Measurements from ENCODE around the gene ADARB1. TPM values are rescaled to one million over a fixed set of nuclear protein-coding genes. Genes with fewer than 3 reads are reported as not detected.
A peak's percentile ranks its signal among the peaks of the same experiment; 100 is the strongest.

Gene ADARB1
- total RNA-seq, 1 donor from 2014 or later = 14.5 TPM

DNA sequence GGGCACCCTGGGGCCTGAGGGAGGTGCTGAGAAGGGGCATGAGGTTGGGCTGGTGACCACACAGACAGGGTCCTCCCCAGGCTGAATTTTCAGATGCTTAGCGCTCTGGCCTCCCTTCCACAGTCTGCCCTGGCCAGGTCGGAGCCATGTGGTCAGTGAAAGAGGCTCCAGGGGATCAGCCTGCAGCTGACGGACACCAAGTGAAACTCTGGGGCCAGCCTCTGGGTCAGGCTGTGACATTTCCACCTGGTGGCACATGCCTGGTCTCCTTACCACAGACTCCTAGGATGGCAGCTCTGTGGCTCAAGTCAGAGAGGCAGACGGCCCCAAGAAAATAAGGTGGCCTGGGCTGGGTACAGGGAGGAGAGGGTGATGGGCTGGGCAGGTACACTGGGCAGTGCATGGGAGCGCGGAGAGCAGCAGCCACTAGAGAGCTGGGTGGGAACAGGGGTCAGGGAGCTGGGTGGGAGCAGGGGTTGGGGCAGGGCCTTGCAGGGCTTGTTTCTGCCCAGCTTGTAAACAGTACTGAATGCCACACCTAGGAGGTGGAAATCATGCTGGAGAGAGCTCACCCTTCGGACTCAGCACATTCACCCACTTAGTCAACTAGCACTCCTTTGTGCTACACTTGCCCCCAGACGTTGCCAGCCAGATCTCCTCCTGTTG, 20.7 kb upstream of the ADARB1 start:
- no peak for TF ChIP-seq CTCF (IDR thresholded peaks at IDR 0.05; ENCODE audit: unreplicated experiment)
- Mint-ChIP-seq H3K4me1 (ENCODE audit: unreplicated experiment) (peaks cover 33% of the 10 kb centered on the region), H3K27me3 (ENCODE audit: unreplicated experiment) (peaks cover 12% of the 10 kb centered on the region), H3K9me3 (ENCODE audit: unreplicated experiment) (no peaks in the 10 kb centered on the region), H3K36me3 (ENCODE audit: low read depth, unreplicated experiment) (no peaks in the 10 kb centered on the region), H3K27ac (ENCODE audit: unreplicated experiment) (no peak overlapping the region), H3K4me3 (ENCODE audit: unreplicated experiment) (no peak overlapping the region)
- DNase-seq (ENCODE audit: low spot score) = no peak

DNA sequence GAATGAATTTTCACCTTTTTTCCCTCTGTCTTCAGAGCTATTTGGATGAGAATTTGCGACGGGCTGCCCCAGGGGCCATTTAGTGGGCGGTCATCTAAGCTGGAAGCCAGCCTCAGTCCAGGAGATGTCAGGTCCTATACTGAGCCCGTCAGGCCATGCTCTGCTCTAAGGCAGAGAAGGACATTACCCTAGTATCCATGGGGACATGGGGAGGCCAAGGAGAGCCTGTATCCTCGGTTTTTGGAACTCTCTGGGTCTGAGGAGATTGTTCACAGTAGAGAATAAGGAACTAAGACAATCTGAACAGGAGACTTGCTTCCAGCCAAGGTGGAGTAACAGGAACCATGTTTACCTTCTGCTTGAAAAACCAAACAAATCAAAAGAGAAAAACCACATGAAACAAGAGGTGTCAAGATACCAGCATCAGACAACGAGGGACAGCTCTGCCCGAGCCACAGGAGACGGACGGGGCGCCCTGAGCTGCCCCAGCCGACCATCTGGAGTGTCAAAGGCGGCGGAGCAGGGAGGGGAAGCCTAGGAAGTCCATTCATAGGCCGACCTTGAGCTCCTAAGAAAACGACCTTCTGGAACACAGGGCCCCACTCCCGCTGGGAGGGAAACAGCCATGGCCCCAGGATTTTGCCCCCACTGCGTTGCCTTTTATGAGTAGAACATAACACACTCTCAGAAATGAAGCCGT, 20.0 kb upstream of the ADARB1 start:
- H3K27ac Mint-ChIP-seq (ENCODE audit: unreplicated experiment) = peak overlapping the region; percentile 37
- H3K9me3 Mint-ChIP-seq (ENCODE audit: unreplicated experiment) = no peaks in the 10 kb centered on the region
- H3K27me3 Mint-ChIP-seq (ENCODE audit: unreplicated experiment) = peaks cover 12% of the 10 kb centered on the region
- no peak overlapping the region for H3K4me3 Mint-ChIP-seq (ENCODE audit: unreplicated experiment)
- no peaks in the 10 kb centered on the region for H3K36me3 Mint-ChIP-seq (ENCODE audit: low read depth, unreplicated experiment)
- no peak for TF ChIP-seq CTCF (IDR thresholded peaks at IDR 0.05; ENCODE audit: unreplicated experiment)
- DNase-seq (ENCODE audit: low spot score) = no peak
- peaks cover 33% of the 10 kb centered on the region for H3K4me1 Mint-ChIP-seq (ENCODE audit: unreplicated experiment)

- TF ChIP-seq CTCF (IDR thresholded peaks at IDR 0.05; ENCODE audit: unreplicated experiment) = no peak
- H3K27ac Mint-ChIP-seq (ENCODE audit: unreplicated experiment) = no peak overlapping the region
- DNase-seq (ENCODE audit: low spot score) = no peak
- H3K27me3 Mint-ChIP-seq (ENCODE audit: unreplicated experiment) = peaks cover 12% of the 10 kb centered on the region
- H3K36me3 Mint-ChIP-seq (ENCODE audit: low read depth, unreplicated experiment) = no peaks in the 10 kb centered on the region
- peaks cover 33% of the 10 kb centered on the region for H3K4me1 Mint-ChIP-seq (ENCODE audit: unreplicated experiment)
- H3K4me3 Mint-ChIP-seq (ENCODE audit: unreplicated experiment) = no peak overlapping the region
- H3K9me3 Mint-ChIP-seq (ENCODE audit: unreplicated experiment) = no peaks in the 10 kb centered on the region
Measured at GRCh38 chr21:45054927-45055612, 19.3 kb upstream of the ADARB1 start.

DNA sequence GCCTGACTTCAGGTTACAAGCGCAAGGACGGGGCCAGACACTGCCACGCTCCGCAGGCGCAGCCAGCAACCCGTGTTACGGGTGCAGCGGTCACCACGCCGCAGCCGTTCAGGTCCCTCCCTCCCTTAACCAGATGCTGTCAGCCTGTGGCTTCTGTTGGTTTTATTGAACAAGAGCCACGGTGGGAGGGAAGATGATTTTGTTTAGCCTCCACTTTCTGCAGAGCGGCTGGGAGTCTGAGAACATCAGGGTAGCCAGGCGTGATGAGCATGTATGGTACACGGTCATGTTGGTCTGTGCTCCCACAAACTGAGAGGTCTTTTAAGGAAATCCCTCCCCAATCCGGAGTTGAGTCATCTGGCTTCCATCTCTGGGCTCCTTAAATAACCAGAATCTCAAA, 18.5 kb upstream of the ADARB1 start:
- Mint-ChIP-seq H3K4me1 (ENCODE audit: unreplicated experiment) (peaks cover 33% of the 10 kb centered on the region), H3K9me3 (ENCODE audit: unreplicated experiment) (no peaks in the 10 kb centered on the region), H3K27me3 (ENCODE audit: unreplicated experiment) (peaks cover 14% of the 10 kb centered on the region), H3K36me3 (ENCODE audit: low read depth, unreplicated experiment) (no peaks in the 10 kb centered on the region), H3K27ac (ENCODE audit: unreplicated experiment) (peak overlapping the region; percentile 61), H3K4me3 (ENCODE audit: unreplicated experiment) (peak overlapping the region; percentile 12)
- DNase-seq (ENCODE audit: low spot score) = no peak
- no peak for TF ChIP-seq CTCF (IDR thresholded peaks at IDR 0.05; ENCODE audit: unreplicated experiment)

Measured in endothelial cell (in vitro differentiated cells).